A549 treated with ZK216348 at 1 μM for 4 hours (cell line): ENCODE results near the gene SMARCD1. TPM values are rescaled to one million over a fixed set of nuclear protein-coding genes. Genes with fewer than 3 reads are reported as not detected.

Source experiments
- total RNA-seq: library from RNA; stranded (reverse); fragments of 200-300 nt; extraction: Qiagen RNA extraction; gene quantifications from 5 replicates; pipeline ENCODE4 v1.2.3, GENCODE V29; 2022; ENCODE audit warnings: low read depth

The SMARCD1 gene
- 60.7 to 67.8 TPM (median 63.5 TPM) in 5 replicates for total RNA-seq

DNA sequence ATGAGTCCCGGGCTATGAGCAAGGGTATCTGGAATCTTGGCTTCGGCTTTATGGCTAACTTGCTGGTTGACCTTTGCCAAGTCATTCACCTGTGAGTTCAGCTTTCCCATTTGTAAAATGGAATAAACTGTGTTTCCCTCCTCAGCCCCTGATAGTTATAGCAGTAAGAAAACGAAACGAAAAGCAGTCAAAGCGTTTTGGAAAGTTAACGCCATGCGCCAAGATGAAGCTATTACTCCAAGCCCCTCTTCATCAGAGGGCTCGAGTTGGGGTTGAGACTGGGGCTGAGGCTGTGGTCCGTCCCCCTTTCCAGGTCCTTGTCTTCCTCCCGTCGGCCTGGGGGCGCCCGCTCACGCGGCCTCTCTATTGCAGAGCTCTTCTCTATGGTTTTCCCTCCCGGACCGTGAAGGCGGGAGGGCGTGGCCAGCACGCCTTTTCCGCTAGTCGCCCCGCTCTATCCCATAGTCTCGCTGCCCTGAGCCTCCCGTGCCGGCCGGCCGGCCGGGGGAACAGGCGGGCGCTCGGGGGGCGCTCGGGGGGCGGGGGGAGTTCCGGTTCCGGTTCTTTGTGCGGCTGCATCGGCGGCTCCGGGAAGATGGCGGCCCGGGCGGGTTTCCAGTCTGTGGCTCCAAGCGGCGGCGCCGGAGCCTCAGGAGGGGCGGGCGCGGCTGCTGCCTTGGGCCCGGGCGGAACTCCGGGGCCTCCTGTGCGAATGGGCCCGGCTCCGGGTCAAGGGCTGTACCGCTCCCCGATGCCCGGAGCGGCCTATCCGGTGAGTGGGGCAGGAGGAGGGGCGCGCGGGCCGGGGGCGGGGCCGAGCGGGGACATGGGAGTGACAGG lies at the start of gene SMARCD1:
Gene SMARCD1, plus strand, starts transcription at position 568 of the 840 bp plus-strand sequence. Its CDS starts 28 bp downstream, at position 596.

DNA sequence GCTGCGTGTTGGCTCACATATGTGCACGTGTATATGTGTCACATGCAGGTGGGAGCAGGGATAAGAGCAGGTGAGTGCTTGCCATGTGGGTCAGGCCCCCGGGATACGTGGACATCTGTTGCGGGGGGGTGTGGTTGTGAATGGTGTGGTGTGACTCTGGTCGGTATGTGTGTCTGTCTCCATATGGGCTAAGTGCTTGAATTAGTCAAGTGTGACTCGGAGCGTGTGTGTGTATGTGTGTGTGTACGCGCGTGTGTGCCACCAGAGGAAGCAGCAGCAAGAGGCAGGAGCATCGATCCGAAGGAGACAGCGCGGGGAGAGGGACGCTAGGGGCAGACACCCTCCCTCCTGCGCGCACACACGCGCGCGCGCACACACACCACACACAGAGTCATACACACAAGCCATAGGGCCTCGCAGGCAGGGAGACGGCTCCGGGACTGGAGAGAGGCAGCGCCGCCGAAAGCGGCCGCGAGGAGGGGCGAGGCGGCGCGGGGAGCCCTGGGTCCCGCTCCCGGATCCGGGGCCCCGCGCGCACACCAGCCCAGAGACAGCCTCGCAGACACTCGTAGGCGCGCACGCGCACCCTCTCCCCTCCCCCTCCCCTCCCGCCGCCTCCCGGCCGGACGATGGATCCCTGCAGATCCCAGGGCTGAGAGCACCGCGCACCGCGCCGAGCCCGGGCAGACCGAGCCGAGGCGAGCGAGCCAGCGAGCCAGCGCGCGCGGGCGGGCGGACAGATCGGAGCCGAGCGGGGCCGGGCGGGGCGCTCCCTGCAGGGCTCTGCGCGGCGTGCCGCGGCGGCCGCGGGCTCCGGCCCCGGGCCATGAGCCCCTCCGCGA lies 27.9 kb upstream of the SMARCD1 start, which contains the start of gene ASIC1:
Gene ASIC1, plus strand, starts transcription at position 597 of the 842 bp plus-strand sequence. CDS start 1,171 bp downstream, outside the sequence.

DNA sequence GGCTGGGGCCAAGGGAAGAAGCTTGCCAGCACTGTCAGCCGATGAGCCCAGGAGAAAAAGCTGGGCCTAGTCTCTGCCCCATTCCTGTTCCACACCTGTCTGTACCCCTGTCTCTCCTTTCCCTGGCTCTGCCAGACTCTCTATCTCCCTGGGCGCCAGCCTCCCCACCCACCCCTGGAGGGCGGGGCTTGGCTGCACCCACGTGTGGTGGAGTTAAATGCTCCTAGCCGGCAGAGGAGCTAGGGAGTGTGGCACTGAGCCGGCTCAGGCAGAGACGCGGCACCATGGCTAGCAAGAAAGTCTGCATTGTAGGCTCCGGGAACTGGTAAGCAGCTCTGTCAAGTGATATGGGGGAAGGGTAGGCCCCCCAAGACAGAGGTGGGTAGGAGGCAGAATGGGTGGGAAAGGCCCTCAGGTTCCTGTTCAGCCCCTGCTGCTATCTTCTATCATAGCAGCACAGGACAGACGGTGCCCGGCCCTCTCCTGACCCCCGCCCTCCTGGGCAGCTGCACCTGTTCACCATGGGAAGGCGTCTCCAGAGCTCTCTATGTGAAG lies 18.7 kb downstream of the SMARCD1 start, which contains the start of gene GPD1:
Gene GPD1, plus strand, starts transcription at position 242 of the 555 bp plus-strand sequence. Its CDS starts 43 bp downstream, at position 285.

DNA sequence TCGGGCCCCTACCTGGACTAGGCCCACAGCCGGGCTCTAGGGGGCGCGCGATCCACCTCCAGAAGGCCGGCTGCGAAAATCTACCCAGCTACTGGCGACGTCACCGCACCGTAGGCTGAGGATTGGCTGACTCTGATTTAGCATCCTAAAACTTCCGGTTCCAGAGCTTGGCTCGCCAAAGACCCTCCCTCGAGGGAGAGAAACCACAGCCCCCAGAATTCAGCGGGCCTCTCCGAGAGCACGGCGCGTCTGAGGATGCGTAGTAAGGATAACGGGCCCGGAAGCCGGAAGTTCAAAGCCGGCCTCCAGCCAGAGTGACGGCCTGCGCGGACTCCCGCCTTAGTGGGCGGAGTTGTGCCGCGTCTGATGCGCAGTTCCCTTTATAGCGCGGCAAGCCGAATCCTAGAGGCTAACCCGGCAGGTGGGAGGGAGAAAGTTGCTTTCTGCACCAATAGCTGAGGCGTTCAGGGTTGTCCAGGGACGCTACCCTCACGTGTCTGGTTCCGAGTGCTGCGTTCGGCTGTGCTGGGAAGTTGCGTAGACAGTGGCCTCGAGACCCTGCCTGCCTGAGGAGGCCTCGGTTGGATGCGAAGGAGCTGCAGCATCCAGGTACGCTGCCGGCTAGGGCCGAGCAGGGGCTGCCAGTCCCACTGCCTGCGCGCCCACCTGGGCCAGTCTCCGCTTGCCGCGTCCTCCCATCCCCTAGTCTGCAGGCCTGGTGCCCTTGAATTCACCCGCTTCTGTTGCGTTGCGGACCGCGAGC lies 26.7 kb downstream of the SMARCD1 start, which contains the start of gene COX14:
Gene COX14, plus strand, starts transcription at position 544 of the 763 bp plus-strand sequence. CDS start 7,808 bp downstream, outside the sequence.

Other genes with a start within 250 kb of the SMARCD1 start
- gene BCDIN3D, start 242.2 kb upstream of the SMARCD1 start, total RNA-seq = 4.4 to 4.7 TPM (median 4.5 TPM) in 5 replicates
- gene FAIM2, start 181.4 kb upstream of the SMARCD1 start, total RNA-seq = 0.09 TPM in 1 of 5 replicates, not detected in the others
- gene AQP2, start 134.6 kb upstream of the SMARCD1 start, total RNA-seq = not detected in 5 replicates
- 0.09 TPM in 1 of 5 replicates, not detected in the others for gene AQP5, start 123.5 kb upstream of the SMARCD1 start, total RNA-seq
- not detected in 5 replicates for gene AQP6, start 112.4 kb upstream of the SMARCD1 start, total RNA-seq
- 77.8 to 84.8 TPM (median 81.2 TPM) in 5 replicates for gene RACGAP1, start 59.8 kb upstream of the SMARCD1 start, total RNA-seq
- gene ASIC1, start 27.7 kb upstream of the SMARCD1 start, total RNA-seq = 3.8 to 7.6 TPM (median 6.0 TPM) in 5 replicates
- 0.07 to 0.52 TPM (median 0.12 TPM) in 4 of 5 replicates, not detected in the other for gene GPD1, start 18.7 kb downstream of the SMARCD1 start, total RNA-seq
- 59.8 to 79.3 TPM (median 71.2 TPM) in 5 replicates for gene COX14, start 26.9 kb downstream of the SMARCD1 start, total RNA-seq
- gene CERS5, start 82.0 kb downstream of the SMARCD1 start, total RNA-seq = 24.3 to 33.2 TPM (median 25.7 TPM) in 5 replicates
- 4.9 to 9.0 TPM (median 6.4 TPM) in 5 replicates for gene LIMA1, start 198.2 kb downstream of the SMARCD1 start, total RNA-seq